PC-9 (cell line): ENCODE measurements around the gene SLC43A1.

Experiments
- CTCF ChIP-seq: fragments of 200-600 bp; sonication (generic); conservative IDR thresholded peaks from 2 replicates; pipeline ENCODE4 v1.6.1; 2017; ENCODE audit warnings: mixed run types, antibody characterized with exemption, mild to moderate bottlenecking, moderate library complexity
- EZH2 ChIP-seq: fragments of 200-600 bp; sonication (generic); IDR thresholded peaks from 2 replicates; pipeline ENCODE4 v1.8.0; 2017; ENCODE audit warnings: antibody characterized with exemption, low read depth

- TF ChIP-seq CTCF (no peak), EZH2 (no peak)
These were observed 57.5 kb downstream of the SLC43A1 start for GRCh38 chr11:57458060-57458409.
